DND-41 (cell line): Measurements from ENCODE around the gene THSD4.
"Not testable (repeated sequence)": the region's sequence is repeated elsewhere in the genome, so short reads cannot be mapped to it uniquely, and the experiment has no call there.

Experiments used
- ATAC-seq: fragments of 200-7000 bp; cut with Tn5 transposase; 3 replicates; pipeline ENCODE4 v1.9.1; 2021; ENCODE audit warnings: low read depth; ENCODE audit not compliant: insufficient read depth
- DNase-seq: peaks from one replicate; pipeline ENCODE4 v3.0.0-alpha.2; 2020
- H2AFZ ChIP-seq: 2 replicates; pipeline ENCODE4 v1.6.0; 2012; ENCODE audit warnings: low read depth, low read length
- H3K27ac ChIP-seq: 2 replicates; pipeline ENCODE4 v1.5.1; 2012; ENCODE audit warnings: low read length, inconsistent platforms
- H3K27me3 ChIP-seq: fragments of 200-600 bp; sonication (generic); 2 replicates; pipeline ENCODE4 v1.6.0; 2012; ENCODE audit warnings: low read length, mild to moderate bottlenecking, inconsistent platforms; ENCODE audit not compliant: insufficient read depth, poor library complexity
- H3K36me3 ChIP-seq: 2 replicates; pipeline ENCODE4 v1.5.1; 2012; ENCODE audit warnings: low read length, inconsistent platforms; ENCODE audit not compliant: insufficient read depth
- H3K4me1 ChIP-seq: 2 replicates; pipeline ENCODE4 v1.5.1; 2012; ENCODE audit warnings: mild to moderate bottlenecking, low read length; ENCODE audit not compliant: insufficient read depth
- H3K4me2 ChIP-seq: 2 replicates; pipeline ENCODE4 v1.6.0; 2012; ENCODE audit warnings: mild to moderate bottlenecking, moderate library complexity, low read length, inconsistent platforms; ENCODE audit not compliant: insufficient read depth
- H3K4me3 ChIP-seq, 2 experiments: fragments of 200-600 bp in 1 of 2; shearing (Covaris generic) in 1 of 2; 2 replicates each; pipeline ENCODE4 v1.5.1; 2012 to 2016; ENCODE audit warnings: inconsistent platforms in 2 of 2, low read length in 2 of 2, mild to moderate bottlenecking in 2 of 2, low read depth in 1 of 2, moderate library complexity in 1 of 2
- H3K79me2 ChIP-seq: 2 replicates; pipeline ENCODE4 v1.6.0; 2012; ENCODE audit warnings: low read length, inconsistent platforms; ENCODE audit not compliant: insufficient read depth
- H3K9ac ChIP-seq: 2 replicates; pipeline ENCODE4 v1.6.0; 2012; ENCODE audit warnings: low read depth, mild to moderate bottlenecking, inconsistent platforms, low read length, moderate library complexity
- H3K9me3 ChIP-seq: 2 replicates; pipeline ENCODE4 v1.5.1; 2012; ENCODE audit warnings: low read length, moderate library complexity, mild to moderate bottlenecking, inconsistent platforms; ENCODE audit not compliant: insufficient read depth, severe bottlenecking
- H4K20me1 ChIP-seq: 2 replicates; pipeline ENCODE4 v1.6.0; 2012; ENCODE audit warnings: low read length; ENCODE audit not compliant: insufficient read depth
- EZH2 ChIP-seq: IDR thresholded peaks from 3 replicates; pipeline ENCODE4 v1.6.1; 2012; ENCODE audit warnings: borderline replicate concordance, low read depth, mild to moderate bottlenecking, moderate library complexity, low read length, inconsistent platforms; ENCODE audit not compliant: severe bottlenecking
- TF ChIP-seq, protein P1 (sequence below): IDR thresholded peaks from 2 replicates; pipeline ENCODE4 v1.5.1; 2012; ENCODE audit warnings: borderline replicate concordance, low read length, moderate library complexity, mild to moderate bottlenecking; ENCODE audit not compliant: poor library complexity, severe bottlenecking; ENCODE audit errors: extremely low read depth

Gene THSD4

DNA sequence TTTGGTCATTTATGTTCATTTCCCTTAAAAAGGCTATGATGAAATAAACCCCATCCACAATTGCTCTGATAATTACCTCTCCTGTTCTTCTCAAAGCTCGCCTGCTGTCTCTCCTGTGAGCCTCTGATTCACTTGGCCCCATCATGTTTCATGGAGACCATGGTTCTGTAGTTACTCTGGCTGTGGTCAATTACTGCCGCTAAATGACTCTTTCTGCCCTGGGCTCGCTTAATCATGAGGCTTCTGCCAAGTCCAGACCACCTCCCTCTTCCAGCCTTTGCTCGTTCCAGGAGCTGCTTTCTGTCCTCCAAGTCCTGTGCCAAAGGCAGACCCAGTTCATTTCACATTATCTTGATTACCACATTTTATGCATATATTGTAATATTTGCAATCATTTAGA, 91.9 kb downstream of the THSD4 start:
- Histone ChIP-seq H2AFZ (no peak overlapping the region), H3K79me2 (no peaks in the 10 kb centered on the region), H3K4me3 (no peak overlapping the region), H3K9ac (no peak overlapping the region), H3K4me1 (no peaks in the 10 kb centered on the region), H3K27me3 (no peaks in the 10 kb centered on the region), H3K36me3 (no peaks in the 10 kb centered on the region), H3K4me2 (no peak overlapping the region), H4K20me1 (no peaks in the 10 kb centered on the region), H3K9me3 (no peaks in the 10 kb centered on the region), H3K27ac (no peak overlapping the region)
- DNase-seq, result no peak
- no peak for ATAC-seq
- TF ChIP-seq EZH2, result no peak
- TF ChIP-seq, protein P1, sequence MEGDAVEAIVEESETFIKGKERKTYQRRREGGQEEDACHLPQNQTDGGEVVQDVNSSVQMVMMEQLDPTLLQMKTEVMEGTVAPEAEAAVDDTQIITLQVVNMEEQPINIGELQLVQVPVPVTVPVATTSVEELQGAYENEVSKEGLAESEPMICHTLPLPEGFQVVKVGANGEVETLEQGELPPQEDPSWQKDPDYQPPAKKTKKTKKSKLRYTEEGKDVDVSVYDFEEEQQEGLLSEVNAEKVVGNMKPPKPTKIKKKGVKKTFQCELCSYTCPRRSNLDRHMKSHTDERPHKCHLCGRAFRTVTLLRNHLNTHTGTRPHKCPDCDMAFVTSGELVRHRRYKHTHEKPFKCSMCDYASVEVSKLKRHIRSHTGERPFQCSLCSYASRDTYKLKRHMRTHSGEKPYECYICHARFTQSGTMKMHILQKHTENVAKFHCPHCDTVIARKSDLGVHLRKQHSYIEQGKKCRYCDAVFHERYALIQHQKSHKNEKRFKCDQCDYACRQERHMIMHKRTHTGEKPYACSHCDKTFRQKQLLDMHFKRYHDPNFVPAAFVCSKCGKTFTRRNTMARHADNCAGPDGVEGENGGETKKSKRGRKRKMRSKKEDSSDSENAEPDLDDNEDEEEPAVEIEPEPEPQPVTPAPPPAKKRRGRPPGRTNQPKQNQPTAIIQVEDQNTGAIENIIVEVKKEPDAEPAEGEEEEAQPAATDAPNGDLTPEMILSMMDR, result no peak

DNA sequence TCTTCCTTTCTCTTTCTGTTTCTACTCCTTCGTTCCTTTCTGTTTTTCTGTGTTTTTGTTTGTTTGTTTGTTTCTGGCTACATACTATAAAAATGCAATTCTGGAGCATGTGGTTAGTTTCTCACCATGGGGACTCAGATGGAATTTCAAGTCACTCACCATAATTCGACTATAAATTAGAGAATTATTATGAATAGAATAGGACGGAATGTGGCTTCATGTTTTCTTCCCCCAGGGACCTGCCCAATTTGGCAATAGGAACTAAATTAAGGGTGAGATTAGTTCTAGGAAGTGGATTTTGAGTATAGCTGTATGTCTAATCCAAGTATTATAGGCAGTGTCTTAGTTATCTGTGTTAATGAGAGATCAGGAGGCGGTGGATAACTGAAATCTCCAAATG, 96.9 kb downstream of the THSD4 start:
- ATAC-seq, result no peak
- DNase-seq, result no peak
- no peak for TF ChIP-seq EZH2
- TF ChIP-seq, protein P1, result no peak
- Histone ChIP-seq H3K36me3 (no peaks in the 10 kb centered on the region), H3K4me1 (no peaks in the 10 kb centered on the region), H3K9ac (no peak overlapping the region), H3K4me3 (no peak overlapping the region), H3K9me3 (no peaks in the 10 kb centered on the region), H3K27ac (no peak overlapping the region), H4K20me1 (no peaks in the 10 kb centered on the region), H3K4me2 (no peak overlapping the region), H3K27me3 (no peaks in the 10 kb centered on the region), H3K79me2 (no peaks in the 10 kb centered on the region), H2AFZ (no peak overlapping the region)

DNA sequence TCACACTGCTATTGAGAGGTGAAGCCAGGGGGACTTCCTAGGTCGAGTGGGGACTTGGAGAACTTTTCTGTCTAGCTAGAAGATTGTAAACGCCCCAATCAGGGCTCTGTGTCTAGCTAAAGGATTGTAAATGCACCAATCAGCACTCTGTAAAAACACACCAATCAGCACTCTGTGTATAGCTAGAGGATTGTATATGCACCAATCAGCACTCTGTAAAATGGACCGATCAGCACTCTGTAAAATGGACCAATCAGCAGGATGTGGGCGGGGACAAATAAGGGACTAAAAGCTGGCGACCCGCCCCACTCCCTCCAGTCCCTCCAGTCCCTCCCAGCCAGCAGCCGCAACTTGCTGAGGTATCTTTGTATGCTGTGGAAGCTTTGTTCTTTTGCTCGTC, 98.7 kb downstream of the THSD4 start:
- not testable (repeated sequence) for H4K20me1 ChIP-seq, H3K27me3 ChIP-seq, H3K36me3 ChIP-seq, H2AFZ ChIP-seq, H3K4me2 ChIP-seq, H3K27ac ChIP-seq, ATAC-seq, H3K9ac ChIP-seq, DNase-seq, H3K79me2 ChIP-seq, H3K4me3 ChIP-seq, H3K4me1 ChIP-seq, H3K9me3 ChIP-seq

DNA sequence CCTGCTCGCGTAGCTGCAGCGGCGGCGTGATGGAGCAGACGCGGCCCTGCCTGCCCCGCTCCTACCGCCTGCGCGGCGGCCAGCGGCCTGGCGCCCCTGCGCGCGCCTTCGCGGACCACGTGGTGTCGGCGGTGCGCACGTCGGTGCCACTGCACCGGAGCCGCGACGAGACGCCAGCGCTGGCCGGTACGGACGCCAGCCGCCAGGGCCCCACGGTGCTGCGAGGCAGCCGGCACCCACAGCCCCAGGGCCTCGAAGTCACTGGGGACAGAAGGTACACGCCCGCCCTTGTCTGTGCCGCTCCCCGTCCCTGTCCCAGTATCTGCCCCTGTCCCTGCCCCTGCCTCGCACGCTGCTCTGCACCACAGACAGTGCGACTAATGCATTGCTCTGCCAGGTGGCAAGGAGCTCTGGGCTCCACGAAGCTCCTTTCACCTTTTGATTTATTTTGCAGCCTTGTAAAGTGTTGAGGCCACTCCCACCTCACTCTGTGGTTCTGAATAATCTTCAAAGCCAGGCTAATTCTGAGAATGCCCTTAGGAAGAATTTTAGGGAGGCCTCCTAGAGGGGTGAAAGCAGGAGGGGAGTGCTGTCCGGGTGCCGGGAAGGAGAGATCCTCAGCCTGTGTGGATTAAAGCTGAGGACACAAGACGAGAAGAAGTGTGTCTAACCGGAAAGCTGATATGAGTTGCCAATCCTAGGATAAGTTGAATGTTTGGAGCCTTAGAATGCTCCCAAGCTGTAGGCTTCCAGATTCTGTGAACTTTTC, 100.0 kb downstream of the THSD4 start:
- TF ChIP-seq EZH2, result no peak
- TF ChIP-seq, protein P1, result no peak
- Histone ChIP-seq H2AFZ (no peak overlapping the region), H3K9ac (no peak overlapping the region), H3K36me3 (no peaks in the 10 kb centered on the region), H3K27ac (no peak overlapping the region), H3K27me3 (no peaks in the 10 kb centered on the region), H3K9me3 (no peaks in the 10 kb centered on the region), H4K20me1 (no peaks in the 10 kb centered on the region), H3K79me2 (no peaks in the 10 kb centered on the region), H3K4me1 (no peaks in the 10 kb centered on the region), H3K4me3 (no peak overlapping the region), H3K4me2 (no peak overlapping the region)
- ATAC-seq (no peak), DNase-seq (no peak)
